ENCODE results near the gene ZNF853. TPM values are rescaled to one million over a fixed set of nuclear protein-coding genes. Genes with fewer than 3 reads are reported as not detected.

ZNF853 gene
- total and polyA plus RNA-seq, 4 donors: 0.04 to 3.0 (median 0.51) TPM

DNA sequence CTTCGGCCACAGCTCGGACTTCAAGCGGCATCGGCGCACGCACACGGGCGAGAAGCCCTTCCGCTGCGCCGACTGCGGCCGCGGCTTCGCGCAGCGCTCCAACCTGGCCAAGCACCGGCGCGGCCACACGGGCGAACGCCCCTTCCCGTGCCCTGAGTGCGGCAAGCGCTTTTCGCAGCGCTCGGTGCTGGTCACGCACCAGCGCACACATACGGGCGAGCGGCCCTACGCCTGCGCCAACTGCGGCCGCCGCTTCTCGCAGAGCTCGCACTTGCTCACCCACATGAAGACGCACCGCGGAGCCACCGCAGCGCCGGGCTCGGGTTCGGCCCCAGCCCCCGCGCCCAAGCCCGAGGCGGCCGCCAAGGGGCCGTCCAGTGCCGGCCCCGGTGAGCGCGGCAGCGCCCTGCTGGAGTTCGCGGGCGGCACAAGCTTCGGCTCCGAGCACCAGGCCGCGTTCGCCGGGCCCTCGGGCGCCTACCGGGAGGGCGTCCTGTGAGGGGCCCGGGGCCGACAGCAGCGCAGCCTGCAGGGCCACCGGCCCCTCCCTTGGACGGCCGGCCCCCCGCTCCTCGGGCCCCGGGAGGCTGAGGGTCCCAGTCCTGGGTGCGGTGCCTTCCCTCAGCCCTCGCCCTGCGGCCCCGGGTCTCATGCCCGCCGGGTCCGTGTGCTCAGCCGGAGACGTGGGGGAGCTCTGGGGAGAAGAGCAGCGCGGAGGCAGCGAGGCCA lies 38.9 kb downstream of the ZNF853 start:
- H3K4me1 ChIP-seq (ENCODE audit: control insufficient read depth in 4 of 4, insufficient read depth in 4 of 4, low read length in 3 of 4): no peaks in the 10 kb centered on the region
- no peaks in the 10 kb centered on the region for H3K27me3 ChIP-seq (ENCODE audit: control insufficient read depth in 4 of 4, insufficient read depth in 4 of 4, low read length in 3 of 4)
- H3K27ac ChIP-seq (ENCODE audit: low read depth in 1 of 2, low read length in 2 of 2): no peak overlapping the region
- no peak overlapping the region for H3K4me3 ChIP-seq (ENCODE audit: low read depth in 1 of 3, low read length in 3 of 3)
- DNase-seq (ENCODE audit: low spot score): no peak
- peaks cover 2 to 19% (median 8%) of the 10 kb centered on the region in 4 donors for H3K9me3 ChIP-seq (ENCODE audit: control insufficient read depth in 4 of 4, low read length in 3 of 4)
- WGBS: 95% methylated on average over 94 of the region's 94 CpGs
- TF ChIP-seq, protein P1, sequence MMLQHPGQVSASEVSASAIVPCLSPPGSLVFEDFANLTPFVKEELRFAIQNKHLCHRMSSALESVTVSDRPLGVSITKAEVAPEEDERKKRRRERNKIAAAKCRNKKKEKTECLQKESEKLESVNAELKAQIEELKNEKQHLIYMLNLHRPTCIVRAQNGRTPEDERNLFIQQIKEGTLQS (IDR thresholded peaks at IDR 0.05): no peak
- no peak for TF ChIP-seq RXRA (IDR thresholded peaks at IDR 0.05)
- TF ChIP-seq, protein P2, sequence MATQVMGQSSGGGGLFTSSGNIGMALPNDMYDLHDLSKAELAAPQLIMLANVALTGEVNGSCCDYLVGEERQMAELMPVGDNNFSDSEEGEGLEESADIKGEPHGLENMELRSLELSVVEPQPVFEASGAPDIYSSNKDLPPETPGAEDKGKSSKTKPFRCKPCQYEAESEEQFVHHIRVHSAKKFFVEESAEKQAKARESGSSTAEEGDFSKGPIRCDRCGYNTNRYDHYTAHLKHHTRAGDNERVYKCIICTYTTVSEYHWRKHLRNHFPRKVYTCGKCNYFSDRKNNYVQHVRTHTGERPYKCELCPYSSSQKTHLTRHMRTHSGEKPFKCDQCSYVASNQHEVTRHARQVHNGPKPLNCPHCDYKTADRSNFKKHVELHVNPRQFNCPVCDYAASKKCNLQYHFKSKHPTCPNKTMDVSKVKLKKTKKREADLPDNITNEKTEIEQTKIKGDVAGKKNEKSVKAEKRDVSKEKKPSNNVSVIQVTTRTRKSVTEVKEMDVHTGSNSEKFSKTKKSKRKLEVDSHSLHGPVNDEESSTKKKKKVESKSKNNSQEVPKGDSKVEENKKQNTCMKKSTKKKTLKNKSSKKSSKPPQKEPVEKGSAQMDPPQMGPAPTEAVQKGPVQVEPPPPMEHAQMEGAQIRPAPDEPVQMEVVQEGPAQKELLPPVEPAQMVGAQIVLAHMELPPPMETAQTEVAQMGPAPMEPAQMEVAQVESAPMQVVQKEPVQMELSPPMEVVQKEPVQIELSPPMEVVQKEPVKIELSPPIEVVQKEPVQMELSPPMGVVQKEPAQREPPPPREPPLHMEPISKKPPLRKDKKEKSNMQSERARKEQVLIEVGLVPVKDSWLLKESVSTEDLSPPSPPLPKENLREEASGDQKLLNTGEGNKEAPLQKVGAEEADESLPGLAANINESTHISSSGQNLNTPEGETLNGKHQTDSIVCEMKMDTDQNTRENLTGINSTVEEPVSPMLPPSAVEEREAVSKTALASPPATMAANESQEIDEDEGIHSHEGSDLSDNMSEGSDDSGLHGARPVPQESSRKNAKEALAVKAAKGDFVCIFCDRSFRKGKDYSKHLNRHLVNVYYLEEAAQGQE (IDR thresholded peaks at IDR 0.05): no peak
- H3K36me3 ChIP-seq (ENCODE audit: control insufficient read depth in 4 of 4, insufficient read depth in 3 of 4, low read depth in 1 of 4, low read length in 3 of 4): peaks cover 21 to 47% (median 26%) of the 10 kb centered on the region in 4 donors
- no peak overlapping the region for H3K9ac ChIP-seq (ENCODE audit: low read depth in 1 of 2, low read length in 2 of 2)

DNA sequence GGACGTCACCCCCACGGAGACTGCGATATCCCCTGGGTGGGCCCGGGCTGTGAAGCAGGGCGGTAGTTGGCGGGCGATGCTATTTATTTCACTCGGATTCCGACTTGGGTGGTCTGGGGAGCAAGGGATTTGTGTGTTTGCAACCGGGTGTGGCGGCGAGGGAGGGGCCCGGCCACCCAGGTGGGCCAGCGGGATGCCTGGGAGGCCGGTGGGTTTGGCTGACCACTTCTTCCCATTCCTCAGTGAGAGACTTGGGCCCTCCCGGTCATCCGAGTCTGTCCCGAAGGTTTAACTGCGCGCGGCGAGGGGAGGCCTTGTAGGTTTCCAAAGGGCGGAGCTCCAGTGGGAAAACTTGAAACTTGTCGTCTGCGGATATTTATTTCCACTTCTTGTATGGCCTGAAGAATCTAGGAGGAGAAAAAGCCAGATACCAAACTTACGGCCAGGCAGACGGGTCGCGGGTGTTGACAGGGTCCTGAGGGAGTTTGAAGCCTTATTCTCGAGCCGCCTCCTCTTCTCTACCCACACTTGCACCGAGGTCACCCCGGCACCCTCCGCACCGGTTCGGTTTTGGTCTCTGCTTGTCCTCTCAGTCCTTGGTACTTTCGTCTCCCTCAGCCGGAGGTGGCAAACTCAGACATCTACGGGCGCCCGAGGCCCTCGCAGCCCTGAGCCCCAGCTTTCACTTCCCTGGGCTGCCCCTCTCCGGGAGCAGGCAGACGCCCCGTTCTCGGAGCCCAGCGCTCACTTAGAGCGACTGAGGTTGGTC lies 39.6 kb downstream of the ZNF853 start:
- Histone ChIP-seq H3K36me3 (ENCODE audit: control insufficient read depth in 4 of 4, insufficient read depth in 3 of 4, low read depth in 1 of 4, low read length in 3 of 4) (peaks cover 21 to 39% (median 23%) of the 10 kb centered on the region in 4 donors), H3K4me3 (ENCODE audit: low read depth in 1 of 3, low read length in 3 of 3) (no peak overlapping the region), H3K27ac (ENCODE audit: low read depth in 1 of 2, low read length in 2 of 2) (no peak overlapping the region), H3K27me3 (ENCODE audit: control insufficient read depth in 4 of 4, insufficient read depth in 4 of 4, low read length in 3 of 4) (no peaks in the 10 kb centered on the region), H3K9ac (ENCODE audit: low read depth in 1 of 2, low read length in 2 of 2) (no peak overlapping the region), H3K4me1 (ENCODE audit: control insufficient read depth in 4 of 4, insufficient read depth in 4 of 4, low read length in 3 of 4) (no peaks in the 10 kb centered on the region), H3K9me3 (ENCODE audit: control insufficient read depth in 4 of 4, low read length in 3 of 4) (peaks cover 2 to 22% (median 8%) of the 10 kb centered on the region in 4 donors)
- WGBS: 97% methylated on average over 48 of the region's 48 CpGs
- DNase-seq (ENCODE audit: low spot score): no peak
- TF ChIP-seq, protein P3, sequence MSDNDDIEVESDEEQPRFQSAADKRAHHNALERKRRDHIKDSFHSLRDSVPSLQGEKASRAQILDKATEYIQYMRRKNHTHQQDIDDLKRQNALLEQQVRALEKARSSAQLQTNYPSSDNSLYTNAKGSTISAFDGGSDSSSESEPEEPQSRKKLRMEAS (IDR thresholded peaks at IDR 0.05): no peak
- TF ChIP-seq NR2F2 (IDR thresholded peaks at IDR 0.05) (no peak), SP1 (IDR thresholded peaks at IDR 0.05) (no peak), FOXA2 (IDR thresholded peaks at IDR 0.05) (no peak), RAD21 (IDR thresholded peaks at IDR 0.05) (no peak)
- TF ChIP-seq, protein P4, sequence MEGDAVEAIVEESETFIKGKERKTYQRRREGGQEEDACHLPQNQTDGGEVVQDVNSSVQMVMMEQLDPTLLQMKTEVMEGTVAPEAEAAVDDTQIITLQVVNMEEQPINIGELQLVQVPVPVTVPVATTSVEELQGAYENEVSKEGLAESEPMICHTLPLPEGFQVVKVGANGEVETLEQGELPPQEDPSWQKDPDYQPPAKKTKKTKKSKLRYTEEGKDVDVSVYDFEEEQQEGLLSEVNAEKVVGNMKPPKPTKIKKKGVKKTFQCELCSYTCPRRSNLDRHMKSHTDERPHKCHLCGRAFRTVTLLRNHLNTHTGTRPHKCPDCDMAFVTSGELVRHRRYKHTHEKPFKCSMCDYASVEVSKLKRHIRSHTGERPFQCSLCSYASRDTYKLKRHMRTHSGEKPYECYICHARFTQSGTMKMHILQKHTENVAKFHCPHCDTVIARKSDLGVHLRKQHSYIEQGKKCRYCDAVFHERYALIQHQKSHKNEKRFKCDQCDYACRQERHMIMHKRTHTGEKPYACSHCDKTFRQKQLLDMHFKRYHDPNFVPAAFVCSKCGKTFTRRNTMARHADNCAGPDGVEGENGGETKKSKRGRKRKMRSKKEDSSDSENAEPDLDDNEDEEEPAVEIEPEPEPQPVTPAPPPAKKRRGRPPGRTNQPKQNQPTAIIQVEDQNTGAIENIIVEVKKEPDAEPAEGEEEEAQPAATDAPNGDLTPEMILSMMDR (IDR thresholded peaks at IDR 0.05; ENCODE audit: low read depth, low read length, missing input control): no peak
- TF ChIP-seq, protein P1 (IDR thresholded peaks at IDR 0.05): no peak

Measured in liver (tissue), 9 donors.